ENCODE measurements around the gene SPRY1.

GRCh38 chr4:123353656-123354055 lies 42.9 kb upstream of the SPRY1 start:
- TF ChIP-seq CTCF (IDR thresholded peaks at IDR 0.05 in 2 of 3, conservative IDR thresholded peaks at IDR 0.05 in 1 of 3; ENCODE audit: borderline replicate concordance in 1 of 3, insufficient read depth in 1 of 3, low read depth in 2 of 3, low read length in 2 of 3) (no peak), ATF3 (IDR thresholded peaks at IDR 0.05) (no peak), EZH2 (IDR thresholded peaks at IDR 0.05) (no peak), POLR2AphosphoS5 (IDR thresholded peaks at IDR 0.05; ENCODE audit: low read depth, low read length) (no peak), POLR2A (IDR thresholded peaks at IDR 0.05; ENCODE audit: borderline replicate concordance, extremely low read depth, insufficient read depth, insufficient read length) (no peak), ZNF274 (IDR thresholded peaks at IDR 0.05; ENCODE audit: low read depth, low read length) (no peak), MAX (IDR thresholded peaks at IDR 0.05) (no peak), EGR1 (IDR thresholded peaks at IDR 0.05; ENCODE audit: low read depth) (no peak), REST (IDR thresholded peaks at IDR 0.05; ENCODE audit: low read depth) (no peak), FOSL1 (IDR thresholded peaks at IDR 0.05; ENCODE audit: low read depth) (no peak), CEBPB (IDR thresholded peaks at IDR 0.05; ENCODE audit: low read depth) (no peak)
